B cell (primary cell): ENCODE results near the gene CLCN7. TPM values are rescaled to one million over a fixed set of nuclear protein-coding genes. Genes with fewer than 3 reads are reported as not detected.

ENCODE experiments used
- ATAC-seq: fragments of 200-7000 bp; cut with Tn5 transposase; one replicate; pipeline ENCODE4 v1.10.0; 2021; ENCODE audit warnings: low read depth, mild to moderate bottlenecking, moderate number of reproducible peaks, moderate library complexity
- CTCF ChIA-PET: fragments of 350-600 bp; sonication (Branson Sonifier 250); formaldehyde crosslinking; loops from one replicate; lab custom pipeline; 2021; ENCODE audit warnings: antibody characterized with exemption, inconsistent platforms; lab: Charles Lee
- POLR2A ChIA-PET: fragments of 350-600 bp; sonication (Branson Sonifier 250); formaldehyde crosslinking; loops from one replicate; lab custom pipeline; 2021; ENCODE audit warnings: antibody characterized with exemption; lab: Charles Lee
- DNase-seq: peaks from one replicate; pipeline ENCODE4 v3.0.0; 2013
- H2AFZ ChIP-seq: 2 replicates; pipeline ENCODE4 v1.6.1; 2012; ENCODE audit warnings: mild to moderate bottlenecking, low read depth, low read length; ENCODE audit not compliant: insufficient read depth, poor library complexity, severe bottlenecking
- H3K27ac ChIP-seq, 2 donors: 1 replicate in 1 of 2; 2 replicates in 1 of 2; pipeline ENCODE4 v1.5.1; 2012 to 2013; ENCODE audit warnings: low read length in 2 of 2, mild to moderate bottlenecking in 2 of 2, moderate library complexity in 1 of 2
- H3K27me3 ChIP-seq, 4 experiments: fragments of 200-600 bp in 1 of 4; sonication (generic) in 1 of 4; replicated peaks in 1 of 4; 1 replicate in 2 of 4; 2 replicates in 2 of 4; pipeline versions ENCODE4 v1.6.1 to v1.7.0; 2013 to 2016; ENCODE audit warnings: low read length in 3 of 4, mild to moderate bottlenecking in 2 of 4, mixed read lengths in 1 of 4, moderate library complexity in 1 of 4; ENCODE audit not compliant: insufficient read depth in 4 of 4, control insufficient read depth in 3 of 4; ENCODE audit errors: control extremely low read depth in 1 of 4
- H3K36me3 ChIP-seq, 2 experiments: replicated peaks in 1 of 2; 1 replicate in 1 of 2; 2 replicates in 1 of 2; pipeline versions ENCODE4 v1.6.1 to v1.7.1; 2013; ENCODE audit warnings: low read length in 1 of 2; ENCODE audit not compliant: insufficient read depth in 2 of 2, control insufficient read depth in 1 of 2; ENCODE audit errors: control extremely low read depth in 1 of 2, extremely low read depth in 1 of 2
- H3K4me1 ChIP-seq, 2 donors: fragments of 200-600 bp in 1 of 2; sonication (generic) in 1 of 2; 1 replicate in 1 of 2; 2 replicates in 1 of 2; pipeline versions ENCODE4 v1.5.1 to v1.6.1; 2013 to 2017; ENCODE audit warnings: low read length in 2 of 2; ENCODE audit not compliant: control insufficient read depth in 2 of 2, insufficient read depth in 2 of 2
- H3K4me2 ChIP-seq: replicated peaks from 2 replicates; pipeline ENCODE3; 2012; ENCODE audit warnings: mild to moderate bottlenecking, low read depth, low read length; ENCODE audit not compliant: poor library complexity, severe bottlenecking
- H3K4me3 ChIP-seq, 5 experiments: fragments of 200-600 bp in 1 of 5; sonication (generic) in 1 of 5; 1 replicate in 3 of 5; 2 replicates in 2 of 5; pipeline versions ENCODE4 v1.5.1 to v1.7.0; 2011 to 2016; ENCODE audit warnings: low read length in 4 of 5, mild to moderate bottlenecking in 4 of 5, low read depth in 2 of 5, control low read depth in 1 of 5, moderate library complexity in 1 of 5; ENCODE audit not compliant: insufficient read depth in 1 of 5; ENCODE audit errors: control extremely low read depth in 1 of 5, extremely low read depth in 1 of 5
- H3K79me2 ChIP-seq: fragments of 200-600 bp; sonication (generic); one replicate; pipeline ENCODE4 v1.6.0; 2016; ENCODE audit warnings: low read length; ENCODE audit not compliant: control insufficient read depth, insufficient read depth
- H3K9ac ChIP-seq: fragments of 200-600 bp; sonication (generic); 2 replicates; pipeline ENCODE4 v1.6.1; 2017; ENCODE audit warnings: mild to moderate bottlenecking, low read length, moderate library complexity
- H3K9me3 ChIP-seq, 3 donors: one replicate each; pipeline versions ENCODE4 v1.6.1 to v1.7.1; 2013; ENCODE audit warnings: low read length in 2 of 3; ENCODE audit not compliant: control insufficient read depth in 2 of 3, insufficient read depth in 1 of 3; ENCODE audit errors: control extremely low read depth in 1 of 3
- H4K20me1 ChIP-seq: 2 replicates; pipeline ENCODE4 v1.6.0; 2012; ENCODE audit warnings: mild to moderate bottlenecking, low read length; ENCODE audit not compliant: insufficient read depth, control insufficient read depth, poor library complexity, severe bottlenecking
- H3K27ac Mint-ChIP-seq: one replicate; pipeline ENCODE4 v1.8.0; 2021; ENCODE audit warnings: mixed read lengths
- H3K27me3 Mint-ChIP-seq: one replicate; pipeline ENCODE4 v1.8.0; 2021; ENCODE audit warnings: mixed read lengths
- H3K4me1 Mint-ChIP-seq: one replicate; pipeline ENCODE4 v1.8.0; 2021; ENCODE audit warnings: mixed read lengths
- H3K4me3 Mint-ChIP-seq: one replicate; pipeline ENCODE4 v1.8.0; 2021; ENCODE audit warnings: mixed read lengths
- H3K9me3 Mint-ChIP-seq: one replicate; pipeline ENCODE4 v1.8.0; 2022; ENCODE audit warnings: mixed read lengths; ENCODE audit not compliant: insufficient read depth
- CTCF ChIP-seq: fragments of 200-600 bp; IDR thresholded peaks from one replicate; pipeline ENCODE4 v1.8.0; 2022; ENCODE audit warnings: antibody characterized with exemption, mild to moderate bottlenecking
- EZH2 ChIP-seq: IDR thresholded peaks from 2 replicates; pipeline ENCODE4 v1.6.1; 2012; ENCODE audit warnings: borderline replicate concordance, low read depth, mild to moderate bottlenecking, moderate library complexity, low read length; ENCODE audit not compliant: insufficient read depth, poor library complexity, severe bottlenecking
- WGBS: methylation state at CpG from one replicate; pipeline ENCODE4 v1.1.5; 2013; ENCODE audit warnings: missing lambda C conversion rate; ENCODE audit not compliant: insufficient coverage; 5-methylcytosine and 5-hydroxymethylcytosine counted together
- intact Hi-C: fragments of 100-400 bp; cut with micrococcal nuclease; formaldehyde crosslinking; loops from one replicate; pipeline ENCODE4 v1.10.0; 2022
- polyA plus RNA-seq: library from polyadenylated mRNA; depleted of rRNA; stranded (reverse); fragments of >200 nt; gene quantifications from 2 replicates; pipeline ENCODE4 v1.2.3, GENCODE V29; 2012
- total RNA-seq, 2 donors: library from RNA; stranded (reverse); fragments of 120-200 nt in 1 of 2; gene quantifications; 1 replicate in 1 of 2; 2 replicates in 1 of 2; pipeline versions ENCODE4 v1.2.3 to v1.2.4, GENCODE V29; 2013 to 2022

The CLCN7 gene
- total and polyA plus RNA-seq, 2 donors (not counting 1 experiment from before 2014, with no cell fraction given) = 215 to 274 TPM

GRCh38 chr16:1433263-1433560 is 41.6 kb downstream of the CLCN7 start:
- intact Hi-C loops = no loop called here
- Histone ChIP-seq H3K27me3 (no peaks in the 10 kb centered on the region), H4K20me1 (no peaks in the 10 kb centered on the region), H3K4me2 (peak overlapping the region; percentile 70), H3K36me3 (no peaks in the 10 kb centered on the region), H3K4me1 (peaks cover 17 to 40% of the 10 kb centered on the region in 2 donors), H2AFZ (no peak overlapping the region), H3K9me3 (no peaks in the 10 kb centered on the region), H3K4me3 (peak overlapping the region in 2 of 5 experiments; percentile 43), H3K9ac (peak overlapping the region; percentile 29), H3K79me2 (no peaks in the 10 kb centered on the region), H3K27ac (no peak overlapping the region)
- no peak for ATAC-seq
- Mint-ChIP-seq H3K4me1 (peaks cover 5% of the 10 kb centered on the region), H3K9me3 (no peaks in the 10 kb centered on the region), H3K27me3 (no peaks in the 10 kb centered on the region), H3K27ac (no peak overlapping the region), H3K4me3 (no peak overlapping the region)
- TF ChIP-seq CTCF (no peak), EZH2 (no peak)
- ChIA-PET POLR2A (interaction anchor here (0.5 to 1.4 kb wide), 5 partner anchors 8 to 59 kb away, joined by 3 to 12 read pairs (median 3); no protein-coding TSS in a partner anchor), CTCF (no interaction called here)
- WGBS = 92% methylated on average over 14 of the region's 14 CpGs
- no peak for DNase-seq

GRCh38 chr16:1432388-1433262 is 42.2 kb downstream of the CLCN7 start:
- no peaks in the 10 kb centered on the region for H3K9me3 ChIP-seq
- H3K27me3 ChIP-seq = no peaks in the 10 kb centered on the region
- WGBS = 66% methylated on average over 50 of the region's 63 CpGs
- H3K9me3 Mint-ChIP-seq = no peaks in the 10 kb centered on the region
- DNase-seq = no peak
- peak overlapping the region; percentile 49 for H3K4me3 Mint-ChIP-seq
- peaks cover 19 to 42% of the 10 kb centered on the region in 2 donors for H3K4me1 ChIP-seq
- no peaks in the 10 kb centered on the region for H3K27me3 Mint-ChIP-seq
- peak overlapping the region in 3 of 5 experiments; percentile 43 to 44 (median 43) for H3K4me3 ChIP-seq
- peaks cover 5% of the 10 kb centered on the region for H3K4me1 Mint-ChIP-seq
- H3K27ac Mint-ChIP-seq = peak overlapping the region; percentile 65
- H3K4me2 ChIP-seq = peak overlapping the region; percentile 70
- no peak for ATAC-seq
- H3K36me3 ChIP-seq = no peaks in the 10 kb centered on the region
- TF ChIP-seq EZH2 (no peak), CTCF (no peak)
- ChIA-PET POLR2A (interaction anchor here (0.7 to 1.4 kb wide), 5 partner anchors 9 to 60 kb away, joined by 3 to 4 read pairs (median 3); partner anchors contain the start of gene UQCC4), CTCF (interaction anchor here (0.9 kb wide), 1 partner anchor 27 kb away, joined by 3 read pairs; no protein-coding TSS in a partner anchor)
- peak overlapping the region in 1 of 2 donors; percentile 49 for H3K27ac ChIP-seq
- no peaks in the 10 kb centered on the region for H4K20me1 ChIP-seq
- no peaks in the 10 kb centered on the region for H3K79me2 ChIP-seq
- H3K9ac ChIP-seq = peak overlapping the region; percentile 29
- H2AFZ ChIP-seq = peak overlapping the region; percentile 54
- intact Hi-C loops = no loop called here
